Calu3 (cell line): Measurements from ENCODE around the gene PRELP. TPM values are rescaled to one million over a fixed set of nuclear protein-coding genes. Genes with fewer than 3 reads are reported as not detected.

Source experiments
- BruUV-seq: library from RNA; stranded (reverse); fragments of 400-500 nt; replicated peaks from 2 replicates; lab custom pipeline; 2021; lab: Mats Ljungman, UMichigan
- CTCF ChIA-PET: fragments of 300-600 bp; sonication (Branson Sonifier 250); formaldehyde crosslinking; loops from one replicate; lab custom pipeline; 2022; ENCODE audit warnings: antibody characterized with exemption; lab: Charles Lee
- DNase-seq: peaks from one replicate; pipeline ENCODE4 v3.0.0; 2022
- H3K27ac Mint-ChIP-seq: one replicate; pipeline ENCODE4 v1.8.0; 2022; ENCODE audit warnings: mixed read lengths; ENCODE audit not compliant: unreplicated experiment
- H3K27me3 Mint-ChIP-seq: one replicate; pipeline ENCODE4 v1.8.0; 2022; ENCODE audit warnings: mixed read lengths; ENCODE audit not compliant: unreplicated experiment
- H3K36me3 Mint-ChIP-seq: one replicate; pipeline ENCODE4 v1.8.0; 2022; ENCODE audit warnings: mild to moderate bottlenecking, moderate library complexity, mixed read lengths; ENCODE audit not compliant: insufficient read depth, unreplicated experiment
- H3K4me1 Mint-ChIP-seq: one replicate; pipeline ENCODE4 v1.8.0; 2022; ENCODE audit warnings: mild to moderate bottlenecking, low read depth, mixed read lengths; ENCODE audit not compliant: unreplicated experiment
- H3K4me3 Mint-ChIP-seq: one replicate; pipeline ENCODE4 v1.8.0; 2022; ENCODE audit warnings: mild to moderate bottlenecking, low read depth, moderate library complexity, mixed read lengths; ENCODE audit not compliant: unreplicated experiment
- H3K9me3 Mint-ChIP-seq: one replicate; pipeline ENCODE4 v1.8.0; 2022; ENCODE audit warnings: low read depth, mixed read lengths; ENCODE audit not compliant: unreplicated experiment
- intact Hi-C: fragments of 100-400 bp; cut with micrococcal nuclease; formaldehyde crosslinking; loops from one replicate; pipeline ENCODE4 v1.10.0; 2022; ENCODE audit not compliant: unreplicated experiment
- total RNA-seq: library from RNA; stranded (reverse); gene quantifications from 2 replicates; pipeline ENCODE4 v1.2.3, GENCODE V29; 2022
- TF ChIP-seq, protein P1 (sequence below): fragments of 200-600 bp; IDR thresholded peaks from one replicate; pipeline ENCODE4 v1.8.0; 2022; ENCODE audit warnings: antibody characterized with exemption; ENCODE audit not compliant: unreplicated experiment

The PRELP gene
- total RNA-seq, 1 experiment from 2014 or later = not detected

DNA sequence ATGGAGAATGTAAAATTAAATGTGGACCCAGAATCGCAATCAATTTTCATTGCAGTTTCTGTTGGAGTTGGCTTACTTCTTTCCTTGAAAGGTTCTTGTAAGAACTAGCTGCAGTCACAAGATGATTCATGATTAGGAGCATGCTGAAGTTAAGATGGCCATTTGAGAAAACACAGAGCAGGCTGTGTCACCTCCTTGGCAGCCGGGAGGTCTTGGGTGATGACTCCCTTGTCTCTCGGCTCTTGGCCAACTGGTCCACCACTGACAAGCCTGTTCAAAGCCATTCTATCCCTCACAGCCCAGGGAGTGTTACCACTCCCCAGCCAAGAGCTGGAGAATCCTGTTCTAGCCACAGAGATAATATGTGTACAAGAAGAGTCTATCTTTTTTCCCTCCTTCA is 58.9 kb downstream of the PRELP start:
- Mint-ChIP-seq H3K4me3 (no peak overlapping the region), H3K27ac (no peak overlapping the region), H3K36me3 (no peaks in the 10 kb centered on the region), H3K9me3 (no peaks in the 10 kb centered on the region), H3K4me1 (peaks cover 24% of the 10 kb centered on the region), H3K27me3 (no peaks in the 10 kb centered on the region)
- TF ChIP-seq, protein P1, sequence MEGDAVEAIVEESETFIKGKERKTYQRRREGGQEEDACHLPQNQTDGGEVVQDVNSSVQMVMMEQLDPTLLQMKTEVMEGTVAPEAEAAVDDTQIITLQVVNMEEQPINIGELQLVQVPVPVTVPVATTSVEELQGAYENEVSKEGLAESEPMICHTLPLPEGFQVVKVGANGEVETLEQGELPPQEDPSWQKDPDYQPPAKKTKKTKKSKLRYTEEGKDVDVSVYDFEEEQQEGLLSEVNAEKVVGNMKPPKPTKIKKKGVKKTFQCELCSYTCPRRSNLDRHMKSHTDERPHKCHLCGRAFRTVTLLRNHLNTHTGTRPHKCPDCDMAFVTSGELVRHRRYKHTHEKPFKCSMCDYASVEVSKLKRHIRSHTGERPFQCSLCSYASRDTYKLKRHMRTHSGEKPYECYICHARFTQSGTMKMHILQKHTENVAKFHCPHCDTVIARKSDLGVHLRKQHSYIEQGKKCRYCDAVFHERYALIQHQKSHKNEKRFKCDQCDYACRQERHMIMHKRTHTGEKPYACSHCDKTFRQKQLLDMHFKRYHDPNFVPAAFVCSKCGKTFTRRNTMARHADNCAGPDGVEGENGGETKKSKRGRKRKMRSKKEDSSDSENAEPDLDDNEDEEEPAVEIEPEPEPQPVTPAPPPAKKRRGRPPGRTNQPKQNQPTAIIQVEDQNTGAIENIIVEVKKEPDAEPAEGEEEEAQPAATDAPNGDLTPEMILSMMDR = no peak
- DNase-seq = no peak
- CTCF ChIA-PET = no interaction called here
- intact Hi-C loops = no loop called here
- no TSS peak for BruUV-seq

DNA sequence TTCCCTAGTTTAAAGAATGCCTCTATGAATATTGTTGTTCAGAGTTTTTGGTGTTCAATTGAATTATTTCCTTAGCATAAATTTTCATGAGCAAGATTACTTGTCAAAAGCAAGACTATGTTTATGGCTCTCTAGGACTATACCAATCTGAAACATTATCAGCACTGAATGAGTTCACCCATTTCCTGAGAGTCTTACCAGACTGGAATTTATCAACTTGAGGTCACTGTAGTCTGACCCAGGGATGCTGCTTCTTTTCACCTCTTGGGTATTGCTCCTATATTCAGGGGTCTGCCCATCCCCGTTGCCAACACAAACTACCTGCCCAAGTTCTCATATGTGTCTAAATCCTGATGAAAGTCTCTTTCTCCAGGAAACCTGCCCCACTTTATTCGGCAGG is 61.0 kb downstream of the PRELP start:
- no TSS peak for BruUV-seq
- intact Hi-C loops = no loop called here
- Mint-ChIP-seq H3K27ac (peak overlapping the region; percentile 13), H3K9me3 (no peaks in the 10 kb centered on the region), H3K4me1 (peaks cover 24% of the 10 kb centered on the region), H3K27me3 (peaks cover 7% of the 10 kb centered on the region), H3K36me3 (no peaks in the 10 kb centered on the region), H3K4me3 (no peak overlapping the region)
- no peak for DNase-seq
- TF ChIP-seq, protein P1 = no peak
- CTCF ChIA-PET = interaction anchor here (0.8 to 1.2 kb wide), 2 partner anchors 25 to 57 kb away, joined by 3 read pairs; no protein-coding TSS in a partner anchor

DNA sequence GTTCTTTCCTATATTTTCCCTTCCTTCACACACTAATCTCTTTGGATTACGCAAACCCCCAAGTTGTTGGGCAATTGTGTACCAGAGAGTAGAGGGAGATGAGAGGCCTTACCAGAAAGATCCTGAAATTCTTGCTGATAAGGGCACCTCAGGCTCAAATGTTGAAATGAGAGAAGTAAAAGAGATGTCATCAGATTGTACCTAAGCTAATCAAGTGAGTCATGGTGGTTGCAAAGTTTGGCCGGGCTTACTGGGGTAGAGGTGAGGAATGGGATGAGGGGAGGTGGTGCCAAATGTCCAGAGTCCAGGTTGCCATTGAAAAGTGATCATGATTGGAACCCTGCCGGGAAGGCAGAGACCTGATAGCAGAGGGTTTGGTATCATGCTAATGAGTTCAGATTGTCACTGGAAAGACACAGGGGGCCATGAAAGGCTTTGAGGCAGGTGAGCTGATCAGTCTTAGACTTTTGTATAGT is 61.4 kb downstream of the PRELP start:
- TF ChIP-seq, protein P1 = no peak
- Mint-ChIP-seq H3K9me3 (no peaks in the 10 kb centered on the region), H3K27ac (peak overlapping the region; percentile 13), H3K27me3 (peaks cover 9% of the 10 kb centered on the region), H3K36me3 (no peaks in the 10 kb centered on the region), H3K4me1 (peaks cover 24% of the 10 kb centered on the region), H3K4me3 (no peak overlapping the region)
- CTCF ChIA-PET = interaction anchor here (0.9 to 1.5 kb wide), 3 partner anchors 33 to 195 kb away, joined by 3 read pairs; no protein-coding TSS in a partner anchor
- DNase-seq = peak; percentile 53
- no TSS peak for BruUV-seq
- intact Hi-C loops = no loop called here

- H3K36me3 Mint-ChIP-seq = no peaks in the 10 kb centered on the region
- CTCF ChIA-PET = interaction anchor here (0.9 to 1.5 kb wide), 3 partner anchors 33 to 195 kb away, joined by 3 read pairs; no protein-coding TSS in a partner anchor
- H3K27ac Mint-ChIP-seq = no peak overlapping the region
- TF ChIP-seq, protein P1 = no peak
- H3K4me1 Mint-ChIP-seq = peaks cover 24% of the 10 kb centered on the region
- H3K4me3 Mint-ChIP-seq = no peak overlapping the region
- DNase-seq = peak; percentile 28
- peaks cover 9% of the 10 kb centered on the region for H3K27me3 Mint-ChIP-seq
- H3K9me3 Mint-ChIP-seq = no peaks in the 10 kb centered on the region
- intact Hi-C loops = no loop called here
- BruUV-seq = no TSS peak
These were observed 62.3 kb downstream of the PRELP start for GRCh38 chr1:203537806-203538464.
